Fibroblast of pulmonary artery (primary cell): ENCODE results near the gene SASH1.
A peak's percentile ranks its signal among the peaks of the same experiment; 100 is the strongest.

Source experiments
- DNase-seq: peaks from one replicate; pipeline ENCODE4 v3.0.0-alpha.2; 2010; ENCODE audit warnings: low read depth
- H3K4me3 ChIP-seq: replicated peaks from 2 replicates; pipeline ENCODE4 v1.5.1; 2011; ENCODE audit warnings: low read depth, mild to moderate bottlenecking, control low read depth, low read length, moderate library complexity
- CTCF ChIP-seq: IDR thresholded peaks from 2 replicates; pipeline ENCODE4 v1.5.1; 2011; ENCODE audit warnings: mild to moderate bottlenecking, control low read depth, low read length, inconsistent platforms; ENCODE audit errors: missing control alignments

SASH1 gene

GRCh38 chr6:148406579-148407371 is 64.1 kb downstream of the SASH1 start:
- H3K4me3 ChIP-seq, result no peak overlapping the region
- no peak for TF ChIP-seq CTCF
- DNase-seq, result no peak

GRCh38 chr6:148407372-148407771 is 64.7 kb downstream of the SASH1 start:
- no peak overlapping the region for H3K4me3 ChIP-seq
- peak; percentile 93 for DNase-seq
- TF ChIP-seq CTCF, result no peak

- H3K4me3 ChIP-seq, result no peak overlapping the region
- no peak for DNase-seq
- TF ChIP-seq CTCF, result no peak
These were observed 70.9 kb downstream of the SASH1 start for GRCh38 chr6:148413321-148414091.

- no peak for DNase-seq
- TF ChIP-seq CTCF, result no peak
- H3K4me3 ChIP-seq, result no peak overlapping the region
These were observed 71.5 kb downstream of the SASH1 start for GRCh38 chr6:148414092-148414489.

- no peak for TF ChIP-seq CTCF
- peak; percentile 85 for DNase-seq
- no peak overlapping the region for H3K4me3 ChIP-seq
These were observed 72.2 kb downstream of the SASH1 start for GRCh38 chr6:148414836-148415235.

GRCh38 chr6:148415511-148416260 is 73.0 kb downstream of the SASH1 start:
- H3K4me3 ChIP-seq, result no peak overlapping the region
- no peak for TF ChIP-seq CTCF
- no peak for DNase-seq
